ENCODE measurements around the gene SSUH2. TPM values are rescaled to one million over a fixed set of nuclear protein-coding genes. Genes with fewer than 3 reads are reported as not detected.
"Not testable (repeated sequence)": the region's sequence is repeated elsewhere in the genome, so short reads cannot be mapped to it uniquely, and the experiment has no call there.

SSUH2 gene
- total and polyA plus RNA-seq, 2 of the 4 experiments (the other 2 are of a cell fraction): 0.10 TPM; not detected in 1

- H2BK15ac ChIP-seq (ENCODE audit: low read depth, low read length); H3K27me3 ChIP-seq (ENCODE audit: control insufficient read depth, insufficient read depth, low read length); H3K9me1 ChIP-seq (ENCODE audit: insufficient read depth, low read length); H4K8ac ChIP-seq (ENCODE audit: low read depth in 2 of 2, low read length in 2 of 2); H3K9ac ChIP-seq (ENCODE audit: low read depth, low read length); CTCF ChIA-PET; H3K4me3 ChIP-seq (ENCODE audit: insufficient read depth, low read depth, low read length); H2BK120ac ChIP-seq (ENCODE audit: low read depth, low read length); H3K56ac ChIP-seq (ENCODE audit: extremely low read depth, insufficient read depth, low read length); H3K36me3 ChIP-seq (ENCODE audit: control insufficient read depth, insufficient read depth, low read length); in situ Hi-C loops (cut with MboI; ENCODE audit: low sequenced_read_pairs); H4K20me1 ChIP-seq (ENCODE audit: insufficient read depth, low read length); H3K23ac ChIP-seq (ENCODE audit: low read depth, low read length); H3K4ac ChIP-seq (ENCODE audit: low read depth, low read length); intact Hi-C loops (cut with micrococcal nuclease); BruUV-seq (replicated peaks); H2BK5ac ChIP-seq (ENCODE audit: low read depth, low read length, poor library complexity, severe bottlenecking); ATAC-seq (ENCODE audit: low read depth); H3K9me3 ChIP-seq (ENCODE audit: control insufficient read depth, insufficient read depth, low read length); H4K5ac ChIP-seq (ENCODE audit: low read depth, low read length); H3K4me1 ChIP-seq (ENCODE audit: control insufficient read depth, insufficient read depth, low read length); H4K91ac ChIP-seq (ENCODE audit: insufficient read depth, low read depth, low read length); H2AK5ac ChIP-seq (ENCODE audit: low read depth, low read length); H3K14ac ChIP-seq (replicated peaks; ENCODE audit: low read depth, low read length); H2AK9ac ChIP-seq (replicated peaks; ENCODE audit: low read depth, low read length, poor library complexity); H2BK20ac ChIP-seq (ENCODE audit: low read depth, low read length); H3K18ac ChIP-seq (ENCODE audit: low read depth, low read length); H3K4me2 ChIP-seq (ENCODE audit: low read depth, low read length); POLR2A ChIA-PET (ENCODE audit: unreplicated experiment); H3K79me1 ChIP-seq (ENCODE audit: low read depth in 1 of 2, low read length in 2 of 2); dilution Hi-C loops (cut with HindIII; ENCODE audit: low sequenced_read_pairs, unreplicated experiment); H2AFZ ChIP-seq (replicated peaks; ENCODE audit: low read length, poor library complexity); H3K27ac ChIP-seq (ENCODE audit: insufficient read depth, low read length): not testable (repeated sequence)
- peak; percentile 25 for DNase-seq
- 67% methylated on average over 2 of the region's 13 CpGs; no CpG with 5 or more reads in 1 of the 2 experiments for WGBS, 2 experiments (ENCODE audit: extremely low coverage in 2 of 2, insufficient read length in 1 of 2)
- TF ChIP-seq FOS (IDR thresholded peaks at IDR 0.05; ENCODE audit: low read depth, low read length): 0 out of 2 replicates have a peak, but pooled peaks have one; percentile 6
These were observed 35.4 kb upstream of the SSUH2 start for GRCh38 chr3:8679817-8680553.
